T-cell (primary cell): ENCODE measurements around the gene RPL31. TPM values are rescaled to one million over a fixed set of nuclear protein-coding genes. Genes with fewer than 3 reads are reported as not detected.

ENCODE experiments used
- ATAC-seq, 4 experiments: fragments of 200-7000 bp in 3 of 4; fragments of 150-1000 bp in 1 of 4; cut with Tn5 transposase; replicated peaks in 1 of 4; 1 replicate in 3 of 4; 2 replicates in 1 of 4; pipeline ENCODE4 v1.10.0; 2021; ENCODE audit warnings: moderate library complexity in 3 of 4, mild to moderate bottlenecking in 2 of 4, moderate number of reproducible peaks in 1 of 4
- CTCF ChIA-PET, 2 donors: fragments of 300-600 bp; sonication (Branson Sonifier 250); formaldehyde crosslinking; loops; one replicate each; lab custom pipeline; 2022; ENCODE audit warnings: antibody characterized with exemption in 2 of 2; lab: Charles Lee
- POLR2A ChIA-PET, 2 donors: fragments of 300-600 bp; sonication (Branson Sonifier 250); formaldehyde crosslinking; loops; one replicate each; lab custom pipeline; 2022; ENCODE audit warnings: antibody characterized with exemption in 2 of 2; lab: Charles Lee
- DNase-seq, 35 experiments: peaks; one replicate each; pipeline versions ENCODE4 v3.0.0 to v3.0.0-alpha.2; 2013 to 2023
- H3K27ac ChIP-seq: one replicate; pipeline ENCODE4 v1.5.1; 2013; ENCODE audit warnings: low read length
- H3K27me3 ChIP-seq, 2 experiments: replicated peaks in 1 of 2; 1 replicate in 1 of 2; 2 replicates in 1 of 2; pipeline versions ENCODE4 v1.6.1 to v1.7.0; 2013; ENCODE audit warnings: low read length in 1 of 2, mixed read lengths in 1 of 2; ENCODE audit not compliant: control insufficient read depth in 2 of 2, insufficient read depth in 2 of 2; ENCODE audit errors: extremely low read depth in 1 of 2
- H3K36me3 ChIP-seq, 2 donors: 1 replicate in 1 of 2; 2 replicates in 1 of 2; pipeline versions ENCODE4 v1.6.1 to v1.7.0; 2013; ENCODE audit warnings: low read length in 1 of 2; ENCODE audit not compliant: control insufficient read depth in 2 of 2, insufficient read depth in 1 of 2; ENCODE audit errors: extremely low read depth in 1 of 2
- H3K4me1 ChIP-seq, 2 experiments: 1 replicate in 1 of 2; 2 replicates in 1 of 2; pipeline versions ENCODE4 v1.6.1 to v1.7.0; 2013; ENCODE audit warnings: low read length in 2 of 2, mixed read lengths in 1 of 2; ENCODE audit not compliant: insufficient read depth in 2 of 2, control insufficient read depth in 1 of 2; ENCODE audit errors: extremely low read depth in 1 of 2
- H3K4me3 ChIP-seq, 2 donors: 1 replicate in 1 of 2; 2 replicates in 1 of 2; pipeline versions ENCODE4 v1.5.1 to v1.7.0; 2013; ENCODE audit warnings: mild to moderate bottlenecking in 2 of 2, low read length in 1 of 2, moderate library complexity in 1 of 2; ENCODE audit not compliant: control insufficient read depth in 1 of 2; ENCODE audit errors: extremely low read depth in 1 of 2
- H3K9me3 ChIP-seq: 2 replicates; pipeline ENCODE4 v1.7.0; 2013
- H3K27ac Mint-ChIP-seq, 2 donors: one replicate each; pipeline ENCODE4 v1.8.0; 2020 to 2021; ENCODE audit warnings: mild to moderate bottlenecking in 2 of 2, mixed read lengths in 2 of 2
- H3K27me3 Mint-ChIP-seq, 2 donors: one replicate each; pipeline ENCODE4 v1.8.0; 2021 to 2022; ENCODE audit warnings: mixed read lengths in 2 of 2
- H3K36me3 Mint-ChIP-seq: one replicate; pipeline ENCODE4 v1.8.0; 2021; ENCODE audit warnings: mixed read lengths
- H3K4me1 Mint-ChIP-seq, 3 donors: one replicate each; pipeline ENCODE4 v1.8.0; 2020 to 2022; ENCODE audit warnings: mixed read lengths in 3 of 3, mild to moderate bottlenecking in 1 of 3
- H3K4me3 Mint-ChIP-seq, 3 donors: one replicate each; pipeline ENCODE4 v1.8.0; 2020 to 2022; ENCODE audit warnings: mild to moderate bottlenecking in 3 of 3, mixed read lengths in 3 of 3, moderate library complexity in 3 of 3
- H3K9me3 Mint-ChIP-seq, 3 donors: one replicate each; pipeline ENCODE4 v1.8.0; 2020 to 2022; ENCODE audit warnings: mixed read lengths in 3 of 3
- WGBS: methylation state at CpG from one replicate; pipeline ENCODE4 v1.1.5; 2013; ENCODE audit warnings: missing lambda C conversion rate; ENCODE audit not compliant: insufficient coverage; 5-methylcytosine and 5-hydroxymethylcytosine counted together
- total RNA-seq, 35 experiments: library from RNA in 6 of 35; stranded (reverse) in 6 of 35; fragments of 120-200 nt in 1 of 35; gene quantifications; one replicate each; pipeline versions ENCODE4 v1.2.1 to v1.2.4 and lab custom pipeline; 2013 to 2026

The RPL31 gene
- total RNA-seq, 5 donors from 2014 or later (not counting 1 experiment from before 2014, with no cell fraction given): 1,802 to 2,371 (median 2,279) TPM

- no peaks in the 10 kb centered on the region for H3K4me1 Mint-ChIP-seq
- H3K36me3 ChIP-seq: no peaks in the 10 kb centered on the region
These were observed 51.0 kb downstream of the RPL31 start for GRCh38 chr2:101053117-101053516.

More at GRCh38 chr2:101053117-101053516, 51.0 kb downstream of the RPL31 start:
- Histone ChIP-seq H3K27me3 (no peaks in the 10 kb centered on the region), H3K4me3 (no peak overlapping the region), H3K4me1 (no peaks in the 10 kb centered on the region), H3K9me3 (no peaks in the 10 kb centered on the region), H3K27ac (no peak overlapping the region)
- Mint-ChIP-seq H3K36me3 (no peaks in the 10 kb centered on the region), H3K9me3 (peaks cover 0 to 3% (median 0%) of the 10 kb centered on the region in 3 donors), H3K27ac (no peak overlapping the region), H3K4me3 (no peak overlapping the region), H3K27me3 (no peaks in the 10 kb centered on the region)
- WGBS: no CpG with 5 or more reads among the region's 3 CpGs
- ATAC-seq: no peak
- no peak for DNase-seq
- ChIA-PET CTCF (no interaction called here), POLR2A (interaction anchor here in 1 of 2 donors (0.6 kb wide), 1 partner anchor 10 kb away, joined by 3 read pairs; no protein-coding TSS in a partner anchor)

Other genes starting within 250 kb of the RPL31 start
- gene NPAS2, start 182.2 kb upstream of the RPL31 start, total RNA-seq: 1 to 10 TPM; 3.5 to 9.5 (median 4.4) TPM
- 1 to 10 TPM in 4 of 5 donors, under 1 TPM in 1; 0.40 to 2.1 (median 2.0) TPM for gene TBC1D8, start 149.1 kb downstream of the RPL31 start, total RNA-seq